Stimulated activated CD8-positive, alpha-beta memory T cell treated with anti-CD3 and anti-CD28 coated beads, Interleukin-2, amount 100 ng/mL, for 48 hours (primary cell): Measurements from ENCODE around the gene IRF8.
"Not testable (repeated sequence)": the region's sequence is repeated elsewhere in the genome, so short reads cannot be mapped to it uniquely, and the experiment has no call there.

Experiments
- DNase-seq, 2 donors: peaks; one replicate each; pipeline ENCODE4 v3.0.0-alpha.2; 2020; ENCODE audit warnings: low read depth in 2 of 2

The IRF8 gene, protein sequence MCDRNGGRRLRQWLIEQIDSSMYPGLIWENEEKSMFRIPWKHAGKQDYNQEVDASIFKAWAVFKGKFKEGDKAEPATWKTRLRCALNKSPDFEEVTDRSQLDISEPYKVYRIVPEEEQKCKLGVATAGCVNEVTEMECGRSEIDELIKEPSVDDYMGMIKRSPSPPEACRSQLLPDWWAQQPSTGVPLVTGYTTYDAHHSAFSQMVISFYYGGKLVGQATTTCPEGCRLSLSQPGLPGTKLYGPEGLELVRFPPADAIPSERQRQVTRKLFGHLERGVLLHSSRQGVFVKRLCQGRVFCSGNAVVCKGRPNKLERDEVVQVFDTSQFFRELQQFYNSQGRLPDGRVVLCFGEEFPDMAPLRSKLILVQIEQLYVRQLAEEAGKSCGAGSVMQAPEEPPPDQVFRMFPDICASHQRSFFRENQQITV

DNA sequence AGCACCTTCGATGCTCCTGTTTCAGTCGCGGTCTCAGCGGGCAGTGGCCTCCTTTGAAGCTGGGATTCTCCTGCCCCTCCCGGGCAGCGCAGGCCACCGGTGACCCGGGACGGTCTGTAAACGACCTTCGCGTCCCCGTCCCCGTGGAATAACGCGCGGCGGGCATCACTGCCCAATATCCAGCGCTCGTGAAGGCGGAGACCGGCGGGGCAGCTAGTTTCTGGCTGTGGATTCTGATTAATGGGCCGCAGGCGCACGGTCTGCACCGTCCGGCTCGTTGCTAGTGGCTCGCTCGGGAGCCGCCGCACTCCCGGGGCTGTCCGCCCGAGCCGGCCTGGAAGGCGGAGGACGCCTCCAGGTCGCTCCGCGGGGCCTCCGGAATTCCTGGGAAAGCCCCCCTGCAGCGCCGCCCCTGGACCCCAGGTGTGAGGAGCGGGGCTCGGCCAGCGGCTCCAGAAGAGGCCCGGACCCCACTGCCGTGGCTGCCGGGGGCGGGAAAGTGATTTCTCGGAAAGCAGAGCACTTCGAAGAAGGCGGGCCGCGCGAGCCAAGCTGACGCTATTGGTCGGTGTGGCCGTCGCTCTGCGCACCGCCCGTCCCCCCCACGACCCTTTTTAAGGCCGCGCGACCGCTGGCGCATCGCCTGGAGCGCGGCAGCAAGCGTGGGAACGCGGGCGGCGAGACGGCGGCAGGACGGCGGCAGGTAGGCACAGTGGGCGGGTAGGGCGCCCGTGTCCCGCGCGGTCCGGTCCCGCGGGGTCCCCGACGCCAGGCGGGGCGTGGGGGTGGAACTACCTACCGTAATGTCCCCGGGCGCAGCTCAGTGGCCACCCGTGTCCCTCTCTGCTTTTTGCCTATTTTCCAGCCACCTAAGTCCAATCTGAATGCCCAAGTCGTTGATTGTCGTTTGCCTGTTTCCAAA lies at the start of gene IRF8:
Gene IRF8 (plus strand): TSS at position 642 of the 922 bp plus-strand sequence. CDS start 3,854 bp downstream, outside the sequence.
- DNase-seq = peak; percentile 78 to 81

DNA sequence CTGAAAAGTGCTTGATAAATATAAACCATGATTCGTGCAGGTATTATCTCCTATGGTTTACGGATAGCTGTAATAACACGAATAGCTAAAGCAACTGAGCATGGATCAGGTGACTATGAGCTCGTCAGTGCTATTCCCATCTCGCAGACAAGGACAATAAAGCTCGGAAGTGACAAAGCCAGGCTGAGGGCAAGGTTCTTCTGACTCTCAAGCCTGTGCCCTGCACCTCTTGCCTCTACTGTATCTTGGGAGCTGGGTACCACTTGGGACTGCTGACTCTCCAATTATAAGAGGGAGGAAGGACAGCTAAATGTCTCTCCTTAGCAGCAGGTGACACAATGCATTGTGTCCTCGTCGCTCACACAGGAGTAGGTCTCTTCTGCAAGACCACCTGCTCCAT lies 49.6 kb upstream of the IRF8 start:
- DNase-seq = no peak

DNA sequence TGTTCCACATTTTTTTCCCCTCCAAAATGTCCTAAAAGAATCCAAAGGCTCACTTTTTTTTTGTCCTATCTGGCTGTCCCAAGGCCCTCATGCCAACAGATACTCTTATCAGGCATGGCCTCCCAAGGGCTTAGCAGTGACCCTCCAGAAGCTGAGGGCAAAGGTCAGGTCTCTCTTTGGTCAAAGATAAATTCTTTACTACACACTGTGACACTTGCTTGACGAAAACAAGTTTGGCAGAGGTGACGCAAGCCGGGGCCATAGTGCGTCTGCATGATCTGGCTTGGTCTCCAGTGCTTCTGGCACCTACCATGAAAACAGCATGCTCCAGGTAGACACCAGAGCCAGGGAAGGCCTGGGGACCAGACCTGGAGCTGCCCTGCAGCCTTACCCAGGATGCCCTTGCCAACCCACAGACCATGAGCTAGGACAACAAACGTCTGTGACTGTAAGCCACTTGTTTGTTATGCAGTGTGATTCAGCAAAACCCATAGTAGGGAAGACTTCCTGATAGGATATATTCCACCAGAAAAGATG lies 48.5 kb upstream of the IRF8 start:
- no peak for DNase-seq

DNA sequence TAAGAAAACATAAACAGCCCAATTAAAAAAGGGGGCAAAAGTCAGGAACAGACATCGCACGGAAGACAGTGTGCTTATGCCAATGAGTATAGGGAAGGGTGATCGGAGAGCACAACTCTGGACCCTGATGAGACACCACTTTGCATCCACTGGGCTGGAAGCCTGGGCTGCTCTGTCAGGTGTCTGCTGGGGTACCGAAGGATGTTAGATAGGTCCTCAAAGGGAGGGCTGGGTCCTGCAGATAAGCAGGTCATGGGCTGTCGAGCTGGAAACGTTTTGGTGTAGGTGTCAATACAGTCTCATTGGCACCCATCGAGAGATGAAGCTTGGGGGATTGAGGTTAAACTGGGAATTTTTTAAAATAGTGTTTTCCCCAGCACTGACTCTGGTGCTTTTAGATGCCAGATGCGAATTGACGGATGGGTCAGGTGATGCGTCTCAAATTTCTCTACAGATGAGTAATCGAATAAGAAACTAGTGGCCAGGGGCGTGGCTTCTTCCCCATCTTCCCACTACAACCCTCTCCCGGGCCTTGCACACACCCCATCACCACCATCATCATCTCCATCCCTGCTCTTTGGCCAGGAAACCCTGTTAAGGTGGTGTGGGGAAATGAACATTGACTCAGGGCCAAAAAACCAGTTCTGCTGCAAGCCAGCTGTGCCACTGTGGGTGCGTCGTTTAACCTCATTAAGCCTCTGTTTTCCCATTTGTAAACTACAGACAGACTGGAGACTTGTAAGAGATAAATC lies 47.8 kb upstream of the IRF8 start:
- DNase-seq = no peak

DNA sequence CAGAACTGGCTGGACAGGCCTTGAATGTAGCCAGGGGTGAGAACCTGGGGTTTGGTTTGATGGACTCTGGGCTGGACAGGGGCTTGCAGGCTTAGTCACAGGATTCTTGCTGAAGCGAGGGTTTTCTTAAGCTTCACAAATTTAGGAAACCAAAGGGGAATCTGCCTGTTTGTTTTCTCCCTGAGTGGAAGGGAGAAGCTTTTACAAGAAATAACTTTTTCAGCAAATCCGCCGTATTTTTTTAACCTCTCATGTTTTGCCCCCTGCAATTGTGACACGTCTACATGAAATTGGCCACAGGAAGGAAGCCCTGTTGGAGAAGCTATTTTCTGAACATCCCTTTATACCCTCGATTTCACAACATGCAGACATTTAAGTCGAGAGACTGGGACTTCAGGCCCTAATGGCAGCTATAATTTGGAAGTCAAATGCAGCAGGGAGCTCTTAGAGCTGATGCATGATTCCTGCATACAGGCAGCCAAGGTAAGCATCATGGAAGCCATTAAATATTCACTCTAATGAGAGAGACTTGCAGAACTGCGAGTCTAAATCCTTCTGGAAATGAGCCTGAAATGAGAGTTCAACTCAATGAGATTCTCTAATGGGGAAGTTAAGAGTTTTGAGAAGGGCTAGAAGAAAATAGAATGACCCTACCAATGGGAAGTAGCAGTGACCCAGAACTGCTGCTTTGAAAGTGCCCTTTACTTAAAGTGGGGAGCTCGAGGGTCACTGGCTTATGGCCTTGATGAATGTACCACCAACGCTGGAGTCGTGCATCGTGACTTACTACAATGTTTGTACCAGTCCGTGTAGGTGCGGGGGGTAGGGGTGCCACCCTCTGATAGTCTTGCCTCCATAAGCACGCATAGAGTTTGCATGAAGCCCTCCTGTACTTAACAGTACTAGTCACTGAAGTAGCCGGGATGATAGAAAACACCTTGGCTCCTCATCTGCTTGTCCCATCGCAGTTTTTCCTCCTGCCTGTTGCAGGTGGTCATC lies 45.1 kb upstream of the IRF8 start:
- DNase-seq = no peak

DNA sequence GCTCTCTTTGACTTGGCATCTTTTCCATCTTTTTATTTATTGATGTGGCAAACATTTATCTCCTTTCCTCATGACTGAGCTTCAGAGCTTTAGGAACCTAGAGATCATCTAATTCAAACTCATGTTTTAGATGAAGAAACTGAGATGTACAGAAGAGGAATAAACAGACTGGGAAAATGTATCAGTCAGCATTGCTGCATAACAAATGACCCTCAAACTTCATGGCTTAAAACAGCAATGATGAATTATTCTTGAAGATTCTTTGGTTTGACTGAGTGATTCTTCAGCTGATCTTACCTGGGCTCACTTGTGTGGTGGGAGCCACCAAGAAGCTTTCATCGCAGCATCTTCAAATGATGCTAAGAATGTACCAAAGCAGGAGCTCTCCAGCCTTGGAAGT lies 44.0 kb upstream of the IRF8 start:
- no peak for DNase-seq

DNA sequence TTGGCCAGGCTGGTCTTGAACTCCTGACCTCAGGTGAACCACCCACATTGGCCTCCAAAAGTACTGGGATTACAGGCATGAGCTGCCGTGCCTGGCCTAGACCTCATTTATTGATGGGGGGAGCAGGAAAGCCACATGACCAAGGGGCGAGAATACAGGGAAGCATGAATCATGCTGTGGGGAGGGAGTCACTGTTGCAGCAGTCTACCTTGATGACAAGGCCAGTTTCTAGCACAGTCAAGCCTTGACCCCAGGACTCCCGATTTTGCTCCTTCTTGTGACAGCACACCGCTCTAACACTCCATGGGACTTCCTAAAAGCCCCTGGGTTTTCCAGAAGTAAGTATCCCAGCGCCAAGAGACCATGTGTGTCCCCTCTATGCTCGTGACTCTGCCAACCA lies 42.9 kb upstream of the IRF8 start:
- no peak for DNase-seq

DNA sequence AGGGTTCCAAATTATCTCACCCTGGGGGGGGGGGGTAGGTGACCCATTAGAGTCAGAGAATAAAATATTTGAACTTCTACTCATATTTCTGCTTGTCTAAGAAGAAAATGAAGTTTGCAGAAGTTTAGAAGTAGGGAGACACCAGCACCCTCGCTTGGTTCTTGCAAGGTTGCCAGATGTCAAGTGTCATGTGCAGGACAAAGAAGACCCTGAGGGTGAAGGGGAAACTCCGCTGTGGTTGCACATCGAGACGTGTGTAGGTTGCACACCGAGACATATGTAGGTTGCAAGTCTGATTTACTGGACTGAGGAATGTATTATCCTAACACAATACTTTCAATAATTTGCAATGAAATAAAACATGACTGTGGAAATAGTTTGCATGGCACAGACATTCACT lies 42.4 kb upstream of the IRF8 start:
- DNase-seq = no peak

DNA sequence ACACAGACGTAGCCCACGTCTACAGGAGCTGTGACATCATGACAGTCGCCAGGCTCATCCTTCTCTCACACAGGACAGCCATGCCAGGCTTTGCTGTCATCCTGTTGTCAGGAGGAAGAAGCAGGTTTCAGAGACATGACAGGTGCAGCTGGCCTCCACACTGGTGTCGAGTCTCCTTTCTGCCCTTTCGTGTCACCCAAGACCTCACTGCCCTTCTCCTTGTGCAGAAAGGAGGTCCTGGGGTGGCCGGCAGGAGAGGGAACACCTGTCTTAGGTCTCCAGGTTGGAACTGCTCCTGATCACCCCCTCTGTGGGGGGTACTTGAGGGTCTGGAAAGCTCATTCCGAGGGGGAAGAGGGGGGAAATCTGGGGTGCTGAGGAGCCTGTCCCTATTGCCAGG lies 41.6 kb upstream of the IRF8 start:
- DNase-seq = no peak

DNA sequence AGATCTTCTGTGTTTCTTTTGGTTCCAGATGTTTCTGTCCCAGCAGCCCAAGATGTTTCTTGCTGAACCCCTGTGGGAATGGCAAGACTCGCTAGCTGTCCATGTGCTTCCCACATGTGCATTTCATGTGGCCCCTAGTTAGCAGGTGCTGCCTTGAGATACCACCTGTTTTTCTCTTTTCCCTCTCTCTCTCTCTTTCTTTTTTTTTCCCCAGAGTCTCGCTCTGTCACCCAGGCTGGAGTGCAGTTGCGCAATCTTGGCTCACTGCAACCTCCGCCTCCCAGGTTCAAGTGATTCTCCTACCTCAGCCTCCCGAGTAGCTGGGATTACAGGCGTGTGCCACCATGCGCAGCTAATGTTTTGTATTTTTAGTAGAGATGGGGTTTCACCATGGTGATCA lies 40.4 kb upstream of the IRF8 start:
- DNase-seq = not testable (repeated sequence)

DNA sequence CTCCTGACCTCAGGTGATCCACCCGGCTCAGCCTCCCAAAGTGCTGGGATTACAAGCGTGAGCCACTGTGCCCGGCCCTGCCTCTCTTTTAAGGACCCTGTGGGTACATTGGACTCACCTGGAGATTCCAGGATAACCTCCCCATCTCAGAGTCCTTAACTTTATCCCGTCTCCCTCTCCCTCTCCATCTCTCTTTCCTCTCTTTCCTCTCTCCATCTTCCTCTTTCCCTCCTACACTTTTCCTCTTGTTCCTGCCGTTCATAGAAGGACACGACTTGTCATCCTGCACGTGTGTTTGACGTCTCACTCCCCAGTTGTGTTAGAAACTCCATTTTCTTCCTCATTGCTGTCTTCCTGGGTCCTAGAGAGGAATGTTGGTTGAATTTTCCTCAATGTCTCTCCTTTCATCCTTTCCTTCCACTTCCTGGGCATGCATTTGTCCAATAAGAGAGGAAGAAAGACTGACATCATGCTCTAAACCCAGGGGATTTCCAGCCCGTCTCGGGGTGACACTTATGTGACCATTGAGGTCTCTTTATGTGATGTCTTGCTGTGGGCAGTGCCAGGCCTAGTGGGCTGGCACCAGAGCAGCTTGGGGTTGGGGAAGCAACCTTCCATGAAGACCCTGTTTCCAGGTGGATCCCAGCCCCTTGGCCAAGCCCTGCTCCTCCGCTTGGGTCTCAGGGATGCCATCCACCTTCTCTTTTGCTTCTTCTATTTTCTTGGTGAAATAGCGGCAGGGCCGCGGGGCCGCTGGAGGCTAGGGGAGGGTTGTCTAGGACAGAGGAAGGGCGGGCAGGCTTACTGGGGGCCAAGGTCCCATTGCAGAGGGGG lies 39.8 kb upstream of the IRF8 start:
- no peak for DNase-seq

DNA sequence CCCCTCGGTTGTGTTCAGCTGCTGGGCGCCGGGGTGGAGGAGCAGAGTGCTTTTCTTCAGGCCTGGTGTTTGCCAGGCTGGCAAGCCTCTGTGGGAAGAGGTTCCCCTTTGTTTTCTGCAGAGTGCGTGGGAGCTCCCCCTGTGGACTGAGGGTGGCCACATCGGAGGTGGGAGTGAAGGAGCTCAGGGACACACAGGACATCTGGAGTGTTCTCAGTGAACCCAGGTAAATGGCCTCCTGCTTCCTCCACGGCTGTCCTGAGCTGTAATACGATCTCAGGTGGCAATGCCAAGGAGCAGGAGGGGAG lies 39.2 kb upstream of the IRF8 start:
- DNase-seq = no peak

DNA sequence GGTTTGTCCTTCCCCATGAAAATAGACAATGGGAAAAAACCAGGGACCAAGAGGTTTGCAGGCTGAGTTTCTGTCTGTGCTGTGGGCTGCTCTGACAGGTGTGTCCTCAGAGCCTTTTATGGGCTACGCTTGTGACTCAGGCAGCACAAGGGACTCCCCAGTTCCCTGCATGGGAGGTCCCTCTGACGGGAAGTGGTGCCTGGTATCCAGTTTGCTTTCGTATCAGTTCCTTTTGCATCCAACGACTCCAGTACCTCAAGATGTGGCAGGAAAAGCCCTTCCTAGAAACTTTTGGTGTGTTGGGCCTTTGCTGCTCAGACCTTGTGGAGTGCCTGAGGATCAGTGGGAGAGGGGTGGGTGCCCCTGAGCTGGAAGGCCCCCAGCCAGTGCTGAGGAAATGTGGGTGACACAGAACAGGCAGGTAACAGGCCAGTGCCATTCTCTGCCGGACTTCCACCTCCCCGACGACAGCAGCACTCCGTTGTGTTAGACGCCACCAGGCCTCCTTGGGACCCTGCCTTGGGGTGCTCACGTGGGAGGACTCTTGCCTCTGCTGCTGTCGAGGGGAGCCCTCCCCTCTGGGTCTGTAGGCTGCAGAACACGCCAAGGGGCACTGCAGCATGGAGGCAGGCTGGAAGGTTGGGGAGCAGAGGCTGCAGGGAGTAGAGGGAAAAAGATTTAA lies 38.4 kb upstream of the IRF8 start:
- no peak for DNase-seq

DNA sequence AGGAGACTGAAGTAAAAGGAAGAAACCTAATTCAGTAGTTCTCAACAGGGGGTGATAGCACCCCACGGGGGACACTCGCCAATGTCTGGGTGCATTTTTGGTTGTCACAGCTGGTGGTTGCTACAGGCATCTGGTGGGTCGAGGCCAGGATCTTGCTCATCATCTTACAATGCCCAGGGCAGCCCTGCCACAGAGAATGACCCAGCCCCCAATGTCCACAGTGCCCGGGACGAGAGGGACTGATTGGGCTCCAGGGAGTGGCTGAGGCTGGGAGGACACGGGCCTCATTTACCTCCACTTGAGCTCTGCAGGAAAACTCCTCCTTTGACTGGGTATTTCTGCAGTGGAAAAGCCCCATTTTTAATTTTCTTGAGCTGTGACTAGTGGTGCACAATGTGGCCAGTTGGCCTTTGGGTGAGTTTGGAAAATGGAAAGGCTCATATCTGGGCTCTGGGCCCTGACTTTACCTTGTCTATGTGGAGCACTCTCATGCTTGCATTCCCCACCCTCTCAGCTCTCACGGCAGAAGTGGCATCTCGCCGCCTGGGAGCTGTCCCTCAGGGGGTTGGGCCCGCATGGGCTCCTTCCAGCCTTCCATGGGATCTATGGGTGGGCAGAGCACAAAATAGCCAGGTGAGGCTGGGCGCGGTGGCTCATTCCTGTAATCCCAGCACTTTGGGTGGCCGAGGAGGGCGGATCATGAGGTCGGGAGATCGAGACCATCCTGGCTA lies 37.7 kb upstream of the IRF8 start:
- no peak for DNase-seq

DNA sequence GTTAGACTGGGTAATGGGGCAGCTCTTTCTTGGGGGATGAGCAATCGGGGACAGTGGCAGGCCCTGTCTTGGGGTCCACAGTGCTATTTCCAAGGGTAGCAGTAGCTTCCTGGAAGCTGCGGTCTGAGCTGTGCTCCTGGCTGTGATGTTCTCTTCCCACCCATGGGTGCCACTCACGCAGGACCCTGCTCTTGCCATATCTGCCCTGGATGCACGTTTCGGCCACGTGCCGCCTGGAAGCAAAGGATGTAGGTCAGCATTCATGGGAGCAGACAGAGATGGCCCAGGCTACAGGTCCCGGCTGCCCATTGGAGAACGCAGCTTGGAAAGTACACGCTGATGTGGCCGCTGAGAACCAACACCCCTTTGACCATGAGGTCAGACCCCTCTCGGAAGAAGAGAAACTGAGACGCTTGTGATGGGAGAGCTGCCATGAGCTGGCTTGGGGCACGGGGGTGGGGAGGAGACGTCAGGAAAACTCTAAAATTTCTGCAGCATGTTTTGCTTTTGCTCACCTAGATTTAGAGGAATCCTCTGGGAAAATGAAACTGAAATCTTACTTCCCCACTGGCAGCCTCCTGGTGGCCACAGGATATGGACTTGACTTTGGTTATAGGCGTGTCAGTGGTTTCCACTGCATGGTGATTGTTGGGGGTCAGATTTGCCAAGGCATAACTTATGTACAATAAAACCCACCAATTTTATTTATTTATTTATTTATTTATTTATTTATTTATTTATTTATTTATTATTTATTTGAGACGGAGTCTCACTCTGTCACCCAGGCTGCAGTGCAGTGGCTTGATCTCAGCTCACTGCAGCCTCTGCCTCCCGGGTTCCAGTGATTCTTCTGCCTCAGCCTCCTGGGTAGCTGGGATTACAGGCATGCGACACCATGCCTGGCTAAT lies 36.2 kb upstream of the IRF8 start:
- DNase-seq = no peak

DNA sequence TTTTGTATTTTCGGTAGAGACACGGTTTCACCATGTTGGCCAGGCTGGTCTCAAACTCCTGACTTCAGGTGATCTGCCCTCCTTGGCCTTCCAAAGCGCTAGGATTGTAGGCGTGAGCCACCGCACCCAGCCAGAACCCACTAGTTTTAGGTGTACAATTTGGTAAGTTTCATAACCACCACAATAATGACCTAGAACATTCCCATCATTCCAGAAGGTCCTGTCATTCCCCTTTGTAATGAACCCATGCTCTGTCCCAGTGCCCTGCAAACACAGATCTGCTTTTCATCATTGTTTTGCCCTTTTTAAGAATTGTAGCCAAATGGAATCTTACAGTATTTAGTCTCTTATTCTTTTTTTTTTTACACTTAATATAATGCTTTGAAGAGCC lies 35.6 kb upstream of the IRF8 start:
- DNase-seq = no peak

DNA sequence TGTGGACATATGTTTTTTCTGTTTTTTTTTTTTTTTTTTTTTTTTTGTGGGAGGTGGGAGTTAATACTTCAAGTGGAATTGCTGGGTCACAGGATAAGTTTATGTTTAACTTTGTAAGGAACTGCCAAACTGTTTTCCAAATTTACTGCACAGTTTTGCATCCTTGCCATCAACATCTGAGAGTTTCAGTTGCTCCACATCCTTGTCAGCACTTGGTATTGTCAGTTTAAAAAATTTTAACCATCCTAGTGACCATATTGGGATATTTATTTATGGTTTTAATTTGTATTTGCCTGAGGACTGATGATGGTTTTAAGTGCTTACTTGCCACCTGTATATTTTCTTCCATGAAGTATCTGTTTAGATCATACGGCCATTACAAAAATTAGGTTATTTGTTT lies 34.0 kb upstream of the IRF8 start:
- DNase-seq = no peak

DNA sequence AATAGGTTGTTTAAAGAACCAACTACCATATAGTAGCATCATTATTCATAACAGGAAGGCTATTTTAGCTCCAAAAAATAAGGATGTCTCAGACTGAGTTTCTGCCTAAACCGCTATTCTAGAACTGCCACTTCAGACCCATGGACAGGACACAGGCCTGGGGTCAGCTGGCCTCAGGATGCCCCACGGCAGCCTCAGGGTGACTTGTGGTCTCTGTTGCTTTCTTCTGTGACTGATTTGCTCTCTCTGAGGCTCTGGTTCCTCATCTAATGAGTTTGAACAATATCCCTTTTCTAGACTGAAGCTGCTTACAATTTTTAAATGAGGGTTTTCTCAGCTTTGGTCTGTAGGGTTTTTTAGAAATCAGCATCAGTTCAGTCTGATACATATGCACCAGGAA lies 31.8 kb upstream of the IRF8 start:
- DNase-seq = no peak
